Stomach (tissue), 9 donors: ENCODE measurements around the gene DEFB113. TPM values are rescaled to one million over a fixed set of nuclear protein-coding genes. Genes with fewer than 3 reads are reported as not detected.

Experiments used
- DNase-seq, 2 donors: peaks; one replicate each; pipeline versions ENCODE4 v3.0.0 to v3.0.0-alpha.2; 2013 to 2019
- H3K27ac ChIP-seq, 5 donors: fragments of 200-600 bp in 4 of 5; sonication (generic) in 4 of 5; one replicate each; pipeline ENCODE4 v1.5.1; 2013 to 2019; ENCODE audit warnings: mild to moderate bottlenecking in 1 of 5, moderate library complexity in 1 of 5
- H3K27me3 ChIP-seq, 3 donors: fragments of 200-600 bp; sonication (generic); one replicate each; pipeline ENCODE4 v1.5.1; 2017 to 2019; ENCODE audit warnings: mixed run types in 1 of 3
- H3K36me3 ChIP-seq, 4 donors: fragments of 200-600 bp; sonication (generic); 1 replicate in 3 of 4; 2 replicates in 1 of 4; pipeline ENCODE4 v1.5.1; 2016 to 2019
- H3K4me1 ChIP-seq, 4 donors: fragments of 200-600 bp; sonication (generic); one replicate each; pipeline ENCODE4 v1.5.1; 2016 to 2019
- H3K4me3 ChIP-seq, 4 donors: fragments of 200-600 bp; sonication (generic) in 3 of 4; one replicate each; pipeline ENCODE4 v1.5.1; 2016 to 2019; ENCODE audit warnings: mild to moderate bottlenecking in 1 of 4
- H3K9me3 ChIP-seq, 4 donors: fragments of 200-600 bp; sonication (generic); one replicate each; pipeline ENCODE4 v1.5.1; 2016 to 2019
- EP300 ChIP-seq: sonication (generic); formaldehyde crosslinking; IDR thresholded peaks from one replicate; pipeline ENCODE4 v1.6.1; 2017; ENCODE audit warnings: antibody characterized with exemption
- POLR2A ChIP-seq, 4 donors: fragments of 450-650 bp; IDR thresholded peaks; one replicate each; pipeline ENCODE4 v1.6.1; 2016; ENCODE audit warnings: antibody characterized with exemption in 4 of 4, control low read depth in 2 of 4, mild to moderate bottlenecking in 1 of 4, moderate library complexity in 1 of 4
- POLR2AphosphoS5 ChIP-seq, 3 donors: sonication (generic); formaldehyde crosslinking; IDR thresholded peaks; one replicate each; pipeline ENCODE4 v1.6.1; 2016; ENCODE audit warnings: antibody characterized with exemption in 3 of 3
- WGBS, 5 donors: extraction: QIAGEN DNeasy Blood & Tissue Kit in 3 of 5; methylation state at CpG; one replicate each; pipeline versions ENCODE4 v1.1.5 to v1.1.7; 2013 to 2018; 5-methylcytosine and 5-hydroxymethylcytosine counted together
- intact Hi-C: fragments of 100-400 bp; cut with DNase I; formaldehyde crosslinking; loops from one replicate; pipeline ENCODE4 v1.15.1; 2023; ENCODE audit warnings: low total_unique reads
- polyA plus RNA-seq, 3 donors: library from polyadenylated mRNA; stranded (reverse); fragments of 200-250 nt; gene quantifications; one replicate each; pipeline ENCODE4 v1.2.3, GENCODE V29; 2013
- total RNA-seq, 5 donors: library from RNA; depleted of rRNA; stranded (reverse); fragments of >200 nt; gene quantifications; one replicate each; pipeline versions ENCODE4 v1.1.0 to v1.2.3, GENCODE V29; 2014 to 2016
- TF ChIP-seq, protein P1 (sequence below), 7 experiments: fragments of 450-650 bp in 4 of 7; fragments of 200-600 bp in 3 of 7; sonication (generic) in 3 of 7; IDR thresholded peaks; one replicate each; pipeline ENCODE4 v1.5.1; 2016 to 2019; ENCODE audit warnings: antibody characterized with exemption in 7 of 7, control low read depth in 2 of 7, mild to moderate bottlenecking in 1 of 7
- donor health status: healthy with polysubstance abuse.
- donor health status: Bipolar disorder and iron deficiency.
- donor health status: healthy.

The DEFB113 gene
- total and polyA plus RNA-seq, 8 donors, result not detected

DNA sequence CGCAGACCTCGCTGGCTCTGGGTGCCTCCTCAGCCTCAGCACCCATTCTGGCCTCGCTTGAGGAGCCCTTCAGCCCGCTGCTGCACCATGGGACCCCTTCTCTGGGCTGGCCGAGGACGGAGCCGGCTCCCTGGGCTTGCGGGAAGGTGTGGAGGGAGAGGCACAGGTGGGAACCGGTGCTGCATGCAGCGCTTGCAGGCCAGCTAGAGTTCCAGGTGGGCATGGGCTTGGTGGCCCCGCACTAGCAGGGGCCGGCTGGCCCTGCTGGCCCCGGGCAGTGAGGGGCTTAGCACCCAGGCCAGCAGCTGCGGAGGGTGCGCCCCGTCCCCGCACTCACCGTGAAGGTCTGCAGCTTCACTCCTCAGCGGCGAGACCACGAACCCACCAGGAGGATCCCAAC, 35.9 kb downstream of the DEFB113 start:
- TF ChIP-seq POLR2AphosphoS5 (IDR thresholded peaks at IDR 0.05), result no peak
- no peak for TF ChIP-seq POLR2A (IDR thresholded peaks at IDR 0.05)
- TF ChIP-seq, protein P1, sequence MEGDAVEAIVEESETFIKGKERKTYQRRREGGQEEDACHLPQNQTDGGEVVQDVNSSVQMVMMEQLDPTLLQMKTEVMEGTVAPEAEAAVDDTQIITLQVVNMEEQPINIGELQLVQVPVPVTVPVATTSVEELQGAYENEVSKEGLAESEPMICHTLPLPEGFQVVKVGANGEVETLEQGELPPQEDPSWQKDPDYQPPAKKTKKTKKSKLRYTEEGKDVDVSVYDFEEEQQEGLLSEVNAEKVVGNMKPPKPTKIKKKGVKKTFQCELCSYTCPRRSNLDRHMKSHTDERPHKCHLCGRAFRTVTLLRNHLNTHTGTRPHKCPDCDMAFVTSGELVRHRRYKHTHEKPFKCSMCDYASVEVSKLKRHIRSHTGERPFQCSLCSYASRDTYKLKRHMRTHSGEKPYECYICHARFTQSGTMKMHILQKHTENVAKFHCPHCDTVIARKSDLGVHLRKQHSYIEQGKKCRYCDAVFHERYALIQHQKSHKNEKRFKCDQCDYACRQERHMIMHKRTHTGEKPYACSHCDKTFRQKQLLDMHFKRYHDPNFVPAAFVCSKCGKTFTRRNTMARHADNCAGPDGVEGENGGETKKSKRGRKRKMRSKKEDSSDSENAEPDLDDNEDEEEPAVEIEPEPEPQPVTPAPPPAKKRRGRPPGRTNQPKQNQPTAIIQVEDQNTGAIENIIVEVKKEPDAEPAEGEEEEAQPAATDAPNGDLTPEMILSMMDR (IDR thresholded peaks at IDR 0.05), result no peak
- TF ChIP-seq EP300, result no peak

DNA sequence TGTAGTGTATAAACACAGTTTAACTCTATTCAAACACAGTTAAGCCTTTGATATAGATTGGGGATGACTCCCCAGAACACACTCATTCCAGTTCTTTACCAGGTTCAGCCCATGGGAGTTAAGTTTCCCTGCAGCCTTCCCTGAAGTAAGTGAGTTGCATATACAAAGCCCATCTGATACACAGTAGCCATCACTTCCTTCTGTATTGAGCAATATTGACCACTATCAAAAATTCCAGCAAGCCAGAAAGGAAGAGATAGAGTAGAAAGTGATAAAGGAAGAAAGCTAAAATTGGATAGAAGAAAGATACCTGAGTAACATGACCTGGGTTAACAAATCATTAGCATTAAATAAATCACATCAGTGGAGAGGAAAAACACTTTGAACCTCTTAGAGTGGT, 40.1 kb downstream of the DEFB113 start:
- intact Hi-C loops, result no loop called here
- Histone ChIP-seq H3K4me1 (no peaks in the 10 kb centered on the region), H3K36me3 (no peaks in the 10 kb centered on the region), H3K27ac (no peak overlapping the region), H3K27me3 (peaks cover 0 to 5% (median 0%) of the 10 kb centered on the region in 3 donors), H3K4me3 (no peak overlapping the region), H3K9me3 (no peaks in the 10 kb centered on the region)
- TF ChIP-seq POLR2AphosphoS5 (IDR thresholded peaks at IDR 0.05) (no peak), EP300 (no peak), POLR2A (IDR thresholded peaks at IDR 0.05) (no peak)
- TF ChIP-seq, protein P1 (IDR thresholded peaks at IDR 0.05), result no peak
- DNase-seq, result no peak

More for the DNA sequence above, 35.9 kb downstream of the DEFB113 start:
- intact Hi-C loops, result no loop called here
- H3K36me3 ChIP-seq, result no peaks in the 10 kb centered on the region
- H3K27me3 ChIP-seq, result peaks cover 0 to 5% (median 0%) of the 10 kb centered on the region in 3 donors
- no peak for DNase-seq
- no peaks in the 10 kb centered on the region for H3K9me3 ChIP-seq
- H3K4me1 ChIP-seq, result no peaks in the 10 kb centered on the region
- no peak overlapping the region for H3K27ac ChIP-seq
- 88 to 97% (median 94%) methylated on average over 14 to 21 of the region's 21 CpGs for WGBS, 5 donors
- H3K4me3 ChIP-seq, result no peak overlapping the region

DNA sequence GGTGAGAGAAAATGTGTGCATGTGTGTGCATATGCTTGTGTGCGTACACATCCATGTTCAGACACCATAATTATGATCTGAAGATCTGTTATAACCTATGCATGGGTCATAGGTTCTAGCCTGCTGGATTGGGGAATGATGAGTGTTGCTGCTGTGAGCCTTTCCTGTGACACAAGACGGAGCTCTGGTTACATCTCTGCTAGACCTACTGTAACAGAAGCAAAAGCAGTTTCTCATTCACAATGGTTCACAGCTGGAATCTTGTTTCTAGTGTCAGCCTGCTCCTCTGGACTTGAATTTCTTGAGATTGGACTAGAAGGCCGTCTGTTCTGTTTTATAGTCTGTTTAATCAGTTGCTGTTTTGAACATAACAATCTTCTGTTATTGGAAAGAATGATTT, 45.6 kb downstream of the DEFB113 start:
- 41 to 62% (median 49%) methylated on average over 3 of the region's 3 CpGs for WGBS, 5 donors
- intact Hi-C loops, result no loop called here
- no peak overlapping the region for H3K4me3 ChIP-seq

DNA sequence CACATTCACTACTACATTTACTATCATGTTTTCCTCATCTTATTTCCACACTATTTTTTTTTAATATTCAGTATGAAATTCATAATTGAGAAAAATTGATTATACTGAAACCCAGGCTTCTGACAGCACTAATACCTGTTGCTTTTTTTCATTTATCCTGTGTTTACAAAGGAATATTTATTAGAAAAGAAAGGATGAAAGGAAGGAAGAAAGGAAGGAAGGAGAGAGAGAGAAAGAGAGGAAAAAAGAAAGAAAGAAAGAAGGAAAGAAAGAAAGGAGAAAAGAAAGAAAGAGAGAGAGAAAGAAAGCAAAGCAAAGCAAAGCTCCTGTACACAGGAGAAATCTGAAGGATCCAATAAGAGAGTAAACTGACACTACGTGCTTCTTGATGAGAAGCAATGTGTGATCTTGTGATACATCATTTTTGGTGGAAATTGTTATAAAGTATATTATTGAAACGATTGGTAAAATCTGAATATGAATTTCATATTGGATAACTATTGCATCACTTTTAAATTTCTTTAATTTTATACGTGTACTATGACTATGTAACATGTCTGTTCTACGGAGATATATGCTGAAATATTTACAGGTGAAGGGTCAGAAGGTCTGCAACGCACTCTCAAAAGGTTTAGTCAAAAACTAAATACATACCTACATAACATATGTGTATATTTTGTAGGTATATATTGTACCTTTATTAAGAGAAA, 49.3 kb downstream of the DEFB113 start:
- TF ChIP-seq EP300 (no peak), POLR2A (IDR thresholded peaks at IDR 0.05) (no peak), POLR2AphosphoS5 (IDR thresholded peaks at IDR 0.05) (no peak)
- TF ChIP-seq, protein P1 (IDR thresholded peaks at IDR 0.05), result no peak
- no peaks in the 10 kb centered on the region for H3K36me3 ChIP-seq
- H3K27me3 ChIP-seq, result no peaks in the 10 kb centered on the region
- H3K27ac ChIP-seq, result no peak overlapping the region
- peaks cover 0 to under 1% (median 0%) of the 10 kb centered on the region in 4 donors for H3K4me1 ChIP-seq
- no peak for DNase-seq
- WGBS, 5 donors, result 76 to 84% (median 77%) methylated on average over 5 of the region's 5 CpGs
- H3K9me3 ChIP-seq, result no peaks in the 10 kb centered on the region
- intact Hi-C loops, result no loop called here
- H3K4me3 ChIP-seq, result no peak overlapping the region

More for the DNA sequence above, 45.6 kb downstream of the DEFB113 start:
- Histone ChIP-seq H3K27ac (no peak overlapping the region), H3K4me1 (no peaks in the 10 kb centered on the region), H3K36me3 (no peaks in the 10 kb centered on the region), H3K27me3 (no peaks in the 10 kb centered on the region), H3K9me3 (no peaks in the 10 kb centered on the region)
- DNase-seq, result peak in 1 of 2 donors; percentile 20
- TF ChIP-seq POLR2AphosphoS5 (IDR thresholded peaks at IDR 0.05) (no peak), POLR2A (IDR thresholded peaks at IDR 0.05) (no peak), EP300 (no peak)
- TF ChIP-seq, protein P1 (IDR thresholded peaks at IDR 0.05), result no peak
